Stomach (tissue), 9 donors: ENCODE data around the gene RPTOR. TPM values are rescaled to one million over a fixed set of nuclear protein-coding genes. Genes with fewer than 3 reads are reported as not detected.

ENCODE experiments used
- DNase-seq, 2 donors: peaks; one replicate each; pipeline versions ENCODE4 v3.0.0 to v3.0.0-alpha.2; 2013 to 2019
- H3K27ac ChIP-seq, 5 donors: fragments of 200-600 bp in 4 of 5; sonication (generic) in 4 of 5; one replicate each; pipeline ENCODE4 v1.5.1; 2013 to 2019; ENCODE audit warnings: mild to moderate bottlenecking in 1 of 5, moderate library complexity in 1 of 5
- H3K27me3 ChIP-seq, 3 donors: fragments of 200-600 bp; sonication (generic); one replicate each; pipeline ENCODE4 v1.5.1; 2017 to 2019; ENCODE audit warnings: mixed run types in 1 of 3
- H3K36me3 ChIP-seq, 4 donors: fragments of 200-600 bp; sonication (generic); 1 replicate in 3 of 4; 2 replicates in 1 of 4; pipeline ENCODE4 v1.5.1; 2016 to 2019
- H3K4me1 ChIP-seq, 4 donors: fragments of 200-600 bp; sonication (generic); one replicate each; pipeline ENCODE4 v1.5.1; 2016 to 2019
- H3K4me3 ChIP-seq, 4 donors: fragments of 200-600 bp; sonication (generic) in 3 of 4; one replicate each; pipeline ENCODE4 v1.5.1; 2016 to 2019; ENCODE audit warnings: mild to moderate bottlenecking in 1 of 4
- H3K9me3 ChIP-seq, 4 donors: fragments of 200-600 bp; sonication (generic); one replicate each; pipeline ENCODE4 v1.5.1; 2016 to 2019
- CTCF ChIP-seq, 7 experiments: fragments of 450-650 bp in 4 of 7; fragments of 200-600 bp in 3 of 7; sonication (generic) in 3 of 7; IDR thresholded peaks; one replicate each; pipeline ENCODE4 v1.5.1; 2016 to 2019; ENCODE audit warnings: antibody characterized with exemption in 7 of 7, control low read depth in 2 of 7, mild to moderate bottlenecking in 1 of 7
- EP300 ChIP-seq: sonication (generic); formaldehyde crosslinking; IDR thresholded peaks from one replicate; pipeline ENCODE4 v1.6.1; 2017; ENCODE audit warnings: antibody characterized with exemption
- POLR2A ChIP-seq, 4 donors: fragments of 450-650 bp; IDR thresholded peaks; one replicate each; pipeline ENCODE4 v1.6.1; 2016; ENCODE audit warnings: antibody characterized with exemption in 4 of 4, control low read depth in 2 of 4, mild to moderate bottlenecking in 1 of 4, moderate library complexity in 1 of 4
- POLR2AphosphoS5 ChIP-seq, 3 donors: sonication (generic); formaldehyde crosslinking; IDR thresholded peaks; one replicate each; pipeline ENCODE4 v1.6.1; 2016; ENCODE audit warnings: antibody characterized with exemption in 3 of 3
- WGBS, 5 donors: extraction: QIAGEN DNeasy Blood & Tissue Kit in 3 of 5; methylation state at CpG; one replicate each; pipeline versions ENCODE4 v1.1.5 to v1.1.7; 2013 to 2018; 5-methylcytosine and 5-hydroxymethylcytosine counted together
- intact Hi-C: fragments of 100-400 bp; cut with DNase I; formaldehyde crosslinking; loops from one replicate; pipeline ENCODE4 v1.15.1; 2023; ENCODE audit warnings: low total_unique reads
- polyA plus RNA-seq, 3 donors: library from polyadenylated mRNA; stranded (reverse); fragments of 200-250 nt; gene quantifications; one replicate each; pipeline ENCODE4 v1.2.3, GENCODE V29; 2013
- total RNA-seq, 5 donors: library from RNA; depleted of rRNA; stranded (reverse); fragments of >200 nt; gene quantifications; one replicate each; pipeline versions ENCODE4 v1.1.0 to v1.2.3, GENCODE V29; 2014 to 2016
- donor health status: healthy with polysubstance abuse.
- donor health status: Bipolar disorder and iron deficiency.
- donor health status: healthy.

Gene RPTOR
- total and polyA plus RNA-seq, 8 donors, result 3.8 to 103 (median 19.3) TPM

- H3K27ac ChIP-seq, result no peak overlapping the region
- no peaks in the 10 kb centered on the region for H3K27me3 ChIP-seq
- WGBS, 5 donors, result 91 to 94% (median 92%) methylated on average over 23 to 42 of the region's 42 CpGs
- no peaks in the 10 kb centered on the region for H3K9me3 ChIP-seq
- H3K36me3 ChIP-seq, result peaks cover 31 to 85% (median 79%) of the 10 kb centered on the region in 4 donors
- H3K4me3 ChIP-seq, result no peak overlapping the region
- H3K4me1 ChIP-seq, result peaks cover 0 to 15% (median 0%) of the 10 kb centered on the region in 4 donors
- DNase-seq, result no peak
- no peak for TF ChIP-seq POLR2AphosphoS5 (IDR thresholded peaks at IDR 0.05)
- no peak for TF ChIP-seq EP300
- no peak for TF ChIP-seq POLR2A (IDR thresholded peaks at IDR 0.05)
- no peak for TF ChIP-seq CTCF (IDR thresholded peaks at IDR 0.05)
- intact Hi-C loops, result no loop called here
These were observed 342.3 kb downstream of the RPTOR start for GRCh38 chr17:80886641-80887573.

GRCh38 chr17:80887639-80888175, 343.1 kb downstream of the RPTOR start:
- 88 to 94% (median 91%) methylated on average over 10 of the region's 10 CpGs for WGBS, 5 donors
- TF ChIP-seq POLR2AphosphoS5 (IDR thresholded peaks at IDR 0.05), result no peak
- TF ChIP-seq POLR2A (IDR thresholded peaks at IDR 0.05), result no peak
- no peak for TF ChIP-seq CTCF (IDR thresholded peaks at IDR 0.05)
- TF ChIP-seq EP300, result no peak

GRCh38 chr17:80888276-80889160, 343.9 kb downstream of the RPTOR start:
- Histone ChIP-seq H3K36me3 (peaks cover 18 to 85% (median 78%) of the 10 kb centered on the region in 4 donors), H3K27me3 (no peaks in the 10 kb centered on the region), H3K9me3 (no peaks in the 10 kb centered on the region), H3K4me1 (peaks cover 0 to 25% (median 3%) of the 10 kb centered on the region in 4 donors), H3K27ac (no peak overlapping the region), H3K4me3 (no peak overlapping the region)
- TF ChIP-seq CTCF (IDR thresholded peaks at IDR 0.05) (no peak), POLR2A (IDR thresholded peaks at IDR 0.05) (no peak), POLR2AphosphoS5 (IDR thresholded peaks at IDR 0.05) (no peak), EP300 (no peak)
- WGBS, 5 donors, result 91 to 95% (median 95%) methylated on average over 22 to 24 of the region's 24 CpGs
- intact Hi-C loops, result no loop called here
- no peak for DNase-seq

More at GRCh38 chr17:80887639-80888175, 343.1 kb downstream of the RPTOR start:
- intact Hi-C loops, result no loop called here
- Histone ChIP-seq H3K27me3 (no peaks in the 10 kb centered on the region), H3K36me3 (peaks cover 26 to 85% (median 80%) of the 10 kb centered on the region in 4 donors), H3K4me3 (no peak overlapping the region), H3K4me1 (peaks cover 0 to 22% (median 3%) of the 10 kb centered on the region in 4 donors), H3K27ac (no peak overlapping the region), H3K9me3 (no peaks in the 10 kb centered on the region)
- no peak for DNase-seq
